H1 (cell line): Measurements from ENCODE around the gene EEF1AKMT3. TPM values are rescaled to one million over a fixed set of nuclear protein-coding genes. Genes with fewer than 3 reads are reported as not detected.

Experiments
- CTCF ChIA-PET: fragments of 300-600 bp; sonication (Branson Sonifier 250); formaldehyde crosslinking; loops from one replicate; lab custom pipeline; 2021; ENCODE audit not compliant: partially characterized antibody; lab: Charles Lee
- POLR2A ChIA-PET: fragments of 300-600 bp; sonication (Branson Sonifier 250); formaldehyde crosslinking; loops from one replicate; lab custom pipeline; 2021; ENCODE audit warnings: inconsistent platforms; ENCODE audit not compliant: partially characterized antibody; lab: Charles Lee
- DNase-seq, 2 experiments: peaks; one replicate each; pipeline versions ENCODE4 v3.0.0 to v3.0.0-alpha.2; 2010 to 2022; ENCODE audit warnings: low spot score in 2 of 2, low read depth in 1 of 2, mixed read lengths in 1 of 2
- FAIRE-seq: peaks from 2 replicates; lab custom pipeline; 2011; peaks lifted over from hg19 to GRCh38; lab: Jason Lieb, UNC
- H2AFZ ChIP-seq: 2 replicates; pipeline ENCODE4 v1.8.1; 2012; ENCODE audit warnings: low read length, inconsistent platforms
- H2AK5ac ChIP-seq: 2 replicates; pipeline ENCODE4 v1.6.1; 2013; ENCODE audit warnings: low read depth, low read length
- H2BK120ac ChIP-seq: replicated peaks from 2 replicates; pipeline ENCODE3; 2013; ENCODE audit warnings: low read depth, low read length, inconsistent platforms
- H2BK12ac ChIP-seq: 2 replicates; pipeline ENCODE4 v1.6.1; 2013; ENCODE audit warnings: low read depth, low read length
- H2BK15ac ChIP-seq: 2 replicates; pipeline ENCODE4 v1.6.1; 2013; ENCODE audit warnings: low read length
- H2BK20ac ChIP-seq: 2 replicates; pipeline ENCODE4 v1.6.1; 2013; ENCODE audit warnings: low read length
- H2BK5ac ChIP-seq: 2 replicates; pipeline ENCODE4 v1.6.1; 2013; ENCODE audit warnings: low read depth, low read length
- H3K14ac ChIP-seq: 2 replicates; pipeline ENCODE4 v1.6.1; 2013; ENCODE audit warnings: inconsistent platforms; ENCODE audit not compliant: insufficient read length
- H3K18ac ChIP-seq: 2 replicates; pipeline ENCODE4 v1.6.1; 2013; ENCODE audit warnings: low read length; ENCODE audit errors: extremely low read depth
- H3K23ac ChIP-seq: 2 replicates; pipeline ENCODE4 v1.6.1; 2013; ENCODE audit warnings: inconsistent platforms; ENCODE audit not compliant: insufficient read length
- H3K23me2 ChIP-seq: 2 replicates; pipeline ENCODE4 v1.6.1; 2013; ENCODE audit warnings: low read depth, low read length
- H3K27ac ChIP-seq: 2 replicates; pipeline ENCODE4 v1.6.1; 2011; ENCODE audit warnings: low read depth, low read length, inconsistent platforms
- H3K27me3 ChIP-seq, 4 experiments: replicated peaks in 1 of 4; 1 replicate in 1 of 4; 2 replicates in 3 of 4; pipeline versions ENCODE4 v1.6.1 to v1.8.1; 2011 to 2013; ENCODE audit warnings: low read length in 3 of 4, mild to moderate bottlenecking in 3 of 4, inconsistent platforms in 2 of 4, mixed read lengths in 2 of 4, moderate library complexity in 1 of 4; ENCODE audit not compliant: control insufficient read depth in 3 of 4, insufficient read depth in 3 of 4; ENCODE audit errors: extremely low read depth in 1 of 4
- H3K36me3 ChIP-seq, 4 experiments: 2 replicates each; pipeline versions ENCODE4 v1.6.1 to v1.8.1; 2011 to 2013; ENCODE audit warnings: mild to moderate bottlenecking in 4 of 4, low read length in 3 of 4, moderate library complexity in 2 of 4, control low read depth in 1 of 4, inconsistent platforms in 1 of 4; ENCODE audit not compliant: insufficient read depth in 4 of 4, control insufficient read depth in 2 of 4
- H3K4ac ChIP-seq: replicated peaks from 2 replicates; pipeline ENCODE3; 2013; ENCODE audit warnings: low read length, low read depth, mixed read lengths, inconsistent platforms; ENCODE audit not compliant: insufficient read length
- H3K4me1 ChIP-seq, 4 experiments: replicated peaks in 1 of 4; 1 replicate in 1 of 4; 2 replicates in 3 of 4; pipeline versions ENCODE4 v1.6.1 to v1.8.1; 2011 to 2013; ENCODE audit warnings: low read length in 3 of 4, inconsistent platforms in 2 of 4, mixed read lengths in 1 of 4; ENCODE audit not compliant: insufficient read depth in 4 of 4, control insufficient read depth in 3 of 4
- H3K4me2 ChIP-seq, 2 experiments: 2 replicates each; pipeline versions ENCODE4 v1.6.1 to v1.8.1; 2011 to 2013; ENCODE audit warnings: low read depth in 2 of 2, low read length in 2 of 2, control low read depth in 1 of 2, inconsistent platforms in 1 of 2, mild to moderate bottlenecking in 1 of 2; ENCODE audit not compliant: insufficient read depth in 1 of 2
- H3K4me3 ChIP-seq, 4 experiments: fragments of 200-600, 300-600 bp in 1 of 4; sonication (generic), shearing (Covaris generic), sonication (Bioruptor Twin) in 1 of 4; 2 replicates each; pipeline versions ENCODE4 v1.5.1 to v1.8.1; 2011 to 2016; ENCODE audit warnings: low read length in 4 of 4, low read depth in 3 of 4, control low read depth in 2 of 4, inconsistent platforms in 2 of 4, mild to moderate bottlenecking in 2 of 4, mixed read lengths in 1 of 4, moderate library complexity in 1 of 4; ENCODE audit not compliant: insufficient read depth in 2 of 4; ENCODE audit errors: extremely low read depth in 1 of 4
- H3K56ac ChIP-seq: replicated peaks from 2 replicates; pipeline ENCODE3; 2013; ENCODE audit warnings: low read depth, mild to moderate bottlenecking, mixed read lengths, low read length, inconsistent platforms; ENCODE audit not compliant: insufficient read length
- H3K79me1 ChIP-seq: 2 replicates; pipeline ENCODE4 v1.6.1; 2013; ENCODE audit warnings: low read depth, low read length, control low read depth
- H3K79me2 ChIP-seq, 2 experiments: 2 replicates each; pipeline versions ENCODE4 v1.6.1 to v1.8.1; 2012 to 2013; ENCODE audit warnings: low read length in 2 of 2, mild to moderate bottlenecking in 2 of 2, inconsistent platforms in 1 of 2; ENCODE audit not compliant: insufficient read depth in 2 of 2, control insufficient read depth in 1 of 2
- H3K9ac ChIP-seq, 4 experiments: replicated peaks in 1 of 4; 1 replicate in 1 of 4; 2 replicates in 3 of 4; pipeline versions ENCODE4 v1.6.1 to v1.8.1; 2011 to 2013; ENCODE audit warnings: low read depth in 3 of 4, low read length in 3 of 4, control low read depth in 2 of 4, mild to moderate bottlenecking in 2 of 4, moderate library complexity in 2 of 4, inconsistent platforms in 1 of 4; ENCODE audit errors: extremely low read depth in 1 of 4
- H3K9me3 ChIP-seq, 2 experiments: 2 replicates each; pipeline versions ENCODE4 v1.6.1 to v1.8.1; 2012 to 2013; ENCODE audit warnings: mild to moderate bottlenecking in 2 of 2, moderate library complexity in 2 of 2, control low read depth in 1 of 2, inconsistent platforms in 1 of 2, low read depth in 1 of 2, low read length in 1 of 2, mixed read lengths in 1 of 2; ENCODE audit not compliant: insufficient read depth in 2 of 2
- H4K20me1 ChIP-seq, 2 experiments: replicated peaks in 1 of 2; 2 replicates each; pipeline versions ENCODE3 to v1.8.1; 2011 to 2013; ENCODE audit warnings: inconsistent platforms in 2 of 2, low read length in 2 of 2, mild to moderate bottlenecking in 1 of 2; ENCODE audit not compliant: insufficient read depth in 2 of 2, control insufficient read depth in 1 of 2
- H4K5ac ChIP-seq: 2 replicates; pipeline ENCODE4 v1.6.1; 2013; ENCODE audit warnings: low read length, low read depth, mixed read lengths, inconsistent platforms; ENCODE audit not compliant: insufficient read length
- H4K8ac ChIP-seq: 2 replicates; pipeline ENCODE4 v1.8.0; 2013; ENCODE audit warnings: mild to moderate bottlenecking, moderate library complexity, low read length, inconsistent platforms; ENCODE audit not compliant: insufficient read depth; ENCODE audit errors: extremely low read depth
- H4K91ac ChIP-seq: replicated peaks from 2 replicates; pipeline ENCODE3; 2013; ENCODE audit warnings: low read length, mixed read lengths, inconsistent platforms; ENCODE audit not compliant: insufficient read length
- SP4 ChIP-seq: IDR thresholded peaks from 2 replicates; pipeline ENCODE4 v1.6.1; 2012; ENCODE audit warnings: low read length, inconsistent platforms
- WGBS, 2 experiments: shearing (Covaris generic) in 1 of 2; methylation state at CpG; one replicate each; pipeline versions ENCODE4 v1.1.6 to v1.1.7; 2013 to 2015; ENCODE audit warnings: low lambda C conversion rate in 2 of 2, mixed read lengths in 2 of 2, inconsistent platforms in 1 of 2, low coverage in 1 of 2, missing lambda C conversion rate in 1 of 2; ENCODE audit not compliant: insufficient replicate concordance in 2 of 2, insufficient coverage in 1 of 2, insufficient read length in 1 of 2; ENCODE audit errors: extremely low coverage in 1 of 2, missing lambda C conversion rate in 1 of 2; 5-methylcytosine and 5-hydroxymethylcytosine counted together
- polyA plus RNA-seq, 7 experiments: library from polyadenylated mRNA; depleted of rRNA in 3 of 7; stranded (reverse) in 5 of 7; unstranded in 2 of 7; fragments of >200 nt in 5 of 7; fragments of 200-250 nt in 2 of 7; gene quantifications; 1 replicate in 5 of 7; 2 replicates in 1 of 7; 4 replicates in 1 of 7; pipeline versions ENCODE4 v1.2.1 to v1.2.3, GENCODE V29; 2011 to 2013; ENCODE audit warnings: missing spikeins in 2 of 7, mixed read lengths in 2 of 7
- total RNA-seq: library from RNA; stranded (reverse); fragmentation: NEBNext Ultra II Directional; extraction: Animal tissue kit (Norgen Biotek cat#: 25700); gene quantifications from 2 replicates; pipeline ENCODE4 v1.2.1, GENCODE V29; 2021

Gene EEF1AKMT3
- total and polyA plus RNA-seq, 2 of the 8 experiments (the other 6 are each of a cell fraction or from before 2014, with no cell fraction given), result 3.1 to 4.4 TPM

- ChIA-PET POLR2A (interaction anchor here (0.7 to 4.4 kb wide), 26 partner anchors 9 to 198 kb away, joined by 3 to 35 read pairs (median 4); partner anchors contain the start of genes ARHGEF25, CYP27B1, DCTN2 and EEF1AKMT3), CTCF (interaction anchor here (1.0 to 2.0 kb wide), 7 partner anchors 8 to 37 kb away, joined by 4 to 7 read pairs (median 5); partner anchors contain the start of gene TSFM)
- Histone ChIP-seq H3K18ac (peak overlapping the region; percentile 83; the same call in 1 of the 2 replicates), H3K4me3 (peak overlapping the region; percentile 66 to 85 (median 74)), H2AK5ac (0 out of 2 replicates have a peak overlapping the region, but pooled peaks have one; percentile 27), H3K27ac (peak overlapping the region; percentile 41; the same call in 1 of the 2 replicates), H2AFZ (no peak overlapping the region), H3K27me3 (peaks cover 3 to 15% (median 12%) of the 10 kb centered on the region in 4 experiments), H3K36me3 (peaks cover 19 to 43% (median 32%) of the 10 kb centered on the region in 4 experiments), H3K23me2 (peaks cover 4% of the 10 kb centered on the region), H2BK12ac (peak overlapping the region; percentile 21; the same call in 1 of the 2 replicates), H2BK15ac (peak overlapping the region; percentile 53; the same call in 1 of the 2 replicates), H3K56ac (no peak overlapping the region), H4K8ac (no peak overlapping the region), H4K5ac (peak overlapping the region; percentile 47), H3K79me1 (peaks cover 9% of the 10 kb centered on the region), H3K4me2 (peak overlapping the region; percentile 91 to 97), H4K20me1 (peaks cover 0 to 2% of the 10 kb centered on the region in 2 experiments), H3K4me1 (peaks cover 0 to 5% (median 4%) of the 10 kb centered on the region in 4 experiments; a peak in 4 of 7 replicates), H2BK5ac (peak overlapping the region; percentile 76; the same call in 1 of the 2 replicates), H3K9me3 (no peaks in the 10 kb centered on the region), H2BK20ac (no peak overlapping the region), H3K9ac (peak overlapping the region in 3 of 4 experiments; percentile 41 to 86 (median 83); a peak in 6 of 7 replicates), H3K4ac (peak overlapping the region; percentile 57), H3K23ac (no peak overlapping the region), H2BK120ac (peak overlapping the region; percentile 39), H3K14ac (no peak overlapping the region), H4K91ac (peak overlapping the region; percentile 56), H3K79me2 (peaks cover under 1 to 4% of the 10 kb centered on the region in 2 experiments; a peak in 3 of 4 replicates)
- no peak for FAIRE-seq
- no peak for DNase-seq
- WGBS, 2 experiments, result 54% methylated on average over 8 of the region's 8 CpGs; no CpG with 5 or more reads in 1 of the 2 experiments
- no peak for TF ChIP-seq SP4
Observed at GRCh38 chr12:57745485-57745881, 26.9 kb upstream of the EEF1AKMT3 start.
